NCI-H526 treated with DMSO at 0.1 percent for 48 hours (cell line): ENCODE data around the gene DNAJA3.
A peak's percentile ranks its signal among the peaks of the same experiment; 100 is the strongest.

Experiments used
- DNase-seq: peaks from one replicate; lab custom pipeline; 2025; lab: John Stamatoyannopoulos, UW

The DNAJA3 gene

GRCh38 chr16:4407543-4408322 lies 17.9 kb upstream of the DNAJA3 start:
- no peak for DNase-seq

- DNase-seq = no peak
Measured at GRCh38 chr16:4408323-4408690, 17.4 kb upstream of the DNAJA3 start.

- DNase-seq = no peak
Measured at GRCh38 chr16:4409081-4409932, 16.4 kb upstream of the DNAJA3 start.

- DNase-seq = no peak
Measured at GRCh38 chr16:4410335-4411075, 15.2 kb upstream of the DNAJA3 start.

- DNase-seq = no peak
Measured at GRCh38 chr16:4411684-4412083, 14.0 kb upstream of the DNAJA3 start.

- DNase-seq = no peak
Measured at GRCh38 chr16:4412159-4412558, 13.5 kb upstream of the DNAJA3 start.

- DNase-seq = no peak
Measured at GRCh38 chr16:4412854-4413253, 12.8 kb upstream of the DNAJA3 start.

GRCh38 chr16:4414187-4414917 lies 11.3 kb upstream of the DNAJA3 start:
- no peak for DNase-seq

- no peak for DNase-seq
Measured at GRCh38 chr16:4415538-4416199, 10.0 kb upstream of the DNAJA3 start.

- peak; percentile 68 for DNase-seq
Measured at GRCh38 chr16:4416200-4417032, 9.3 kb upstream of the DNAJA3 start, which contains the start of gene CORO7. CORO7 (minus strand) TSS chr16:4416596; CDS start chr16:4416518, 78 bp downstream.

GRCh38 chr16:4419402-4419959 lies 6.2 kb upstream of the DNAJA3 start:
- no peak for DNase-seq

- DNase-seq = no peak
Measured at GRCh38 chr16:4420505-4421105, 5.1 kb upstream of the DNAJA3 start.

GRCh38 chr16:4426021-4426684 lies 485 bp downstream of the DNAJA3 start:
- DNase-seq = no peak

- no peak for DNase-seq
Measured at GRCh38 chr16:4426722-4427372, 1.2 kb downstream of the DNAJA3 start.

GRCh38 chr16:4428500-4428899 lies 2.8 kb downstream of the DNAJA3 start:
- DNase-seq = no peak

GRCh38 chr16:4431023-4431422 lies 5.4 kb downstream of the DNAJA3 start:
- DNase-seq = no peak

GRCh38 chr16:4433228-4433627 lies 7.6 kb downstream of the DNAJA3 start:
- DNase-seq = no peak
